H1 (cell line): Measurements from ENCODE around the gene LRRC27. TPM values are rescaled to one million over a fixed set of nuclear protein-coding genes. Genes with fewer than 3 reads are reported as not detected.

Experiments
- MAX ChIP-seq: IDR thresholded peaks from 2 replicates; pipeline ENCODE4 v1.6.1; 2012; ENCODE audit warnings: inconsistent platforms
- TEAD4 ChIP-seq: IDR thresholded peaks from 2 replicates; pipeline ENCODE4 v1.6.1; 2012; ENCODE audit warnings: low read depth, low read length, inconsistent platforms, mixed read lengths
- polyA plus RNA-seq, 7 experiments: library from polyadenylated mRNA; depleted of rRNA in 3 of 7; stranded (reverse) in 5 of 7; unstranded in 2 of 7; fragments of >200 nt in 5 of 7; fragments of 200-250 nt in 2 of 7; gene quantifications; 1 replicate in 5 of 7; 2 replicates in 1 of 7; 4 replicates in 1 of 7; pipeline versions ENCODE4 v1.2.1 to v1.2.3, GENCODE V29; 2011 to 2013; ENCODE audit warnings: missing spikeins in 2 of 7, mixed read lengths in 2 of 7
- total RNA-seq: library from RNA; stranded (reverse); fragmentation: NEBNext Ultra II Directional; extraction: Animal tissue kit (Norgen Biotek cat#: 25700); gene quantifications from 2 replicates; pipeline ENCODE4 v1.2.1, GENCODE V29; 2021

LRRC27 gene
- total and polyA plus RNA-seq, 2 of the 8 experiments (the other 6 are each of a cell fraction or from before 2014, with no cell fraction given) = 1.2 to 3.8 TPM

GRCh38 chr10:132326925-132327324 is 5.1 kb upstream of the LRRC27 start (continued):
- TF ChIP-seq TEAD4 (no peak), MAX (no peak)
